ENCODE data around the gene ABCA8.

ABCA8 gene

DNA sequence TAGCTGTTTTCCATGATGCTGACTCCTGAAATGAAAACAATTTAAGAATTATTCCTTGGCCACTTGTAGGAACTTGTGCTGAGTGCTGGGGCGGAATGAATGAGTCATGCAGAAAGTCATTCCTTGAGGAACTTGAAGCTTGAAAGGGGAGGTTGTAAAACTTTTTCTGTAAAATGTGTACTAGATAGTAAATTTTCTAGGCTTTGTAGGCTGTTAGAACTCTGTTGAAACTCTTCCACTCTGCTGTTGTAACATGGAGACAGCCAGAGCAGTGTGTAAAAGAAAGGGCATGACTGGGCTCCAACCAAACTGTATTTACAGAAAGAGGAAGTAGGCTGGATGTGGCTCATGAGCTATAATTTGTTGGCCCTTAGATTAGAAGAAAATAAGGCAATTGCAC lies 46.1 kb downstream of the ABCA8 start:
- no peaks in the 10 kb centered on the region for H3K9me2 ChIP-seq (replicated peaks; ENCODE audit: insufficient read depth, low read length)
- no peak overlapping the region for H2AFZ ChIP-seq (ENCODE audit: low read depth, low read length, severe bottlenecking)
- H3K36me3 ChIP-seq (ENCODE audit: low read length): no peaks in the 10 kb centered on the region
- H3K4me3 ChIP-seq (ENCODE audit: insufficient read depth, low read length, poor library complexity, severe bottlenecking): no peak overlapping the region
- H3K9me3 ChIP-seq (ENCODE audit: insufficient read depth, low read length): no peaks in the 10 kb centered on the region
- H3K79me2 ChIP-seq (ENCODE audit: insufficient read depth, low read length): no peaks in the 10 kb centered on the region
- H4K20me1 ChIP-seq (ENCODE audit: low read depth, low read length): no peaks in the 10 kb centered on the region
- H3K9ac ChIP-seq (ENCODE audit: low read length): no peak overlapping the region
- H3F3A ChIP-seq (ENCODE audit: insufficient read depth): no peaks in the 10 kb centered on the region
- no peaks in the 10 kb centered on the region for H3K27me3 ChIP-seq (ENCODE audit: low read length)
- no peak overlapping the region for H3K27ac ChIP-seq (ENCODE audit: low read depth, low read length)
- no peak overlapping the region for H3K4me2 ChIP-seq (ENCODE audit: low read depth, low read length, poor library complexity, severe bottlenecking)
- no peak for TF ChIP-seq EZH2phosphoT487 (conservative IDR thresholded peaks at IDR 0.05; ENCODE audit: low read length)
- TF ChIP-seq, protein P1, sequence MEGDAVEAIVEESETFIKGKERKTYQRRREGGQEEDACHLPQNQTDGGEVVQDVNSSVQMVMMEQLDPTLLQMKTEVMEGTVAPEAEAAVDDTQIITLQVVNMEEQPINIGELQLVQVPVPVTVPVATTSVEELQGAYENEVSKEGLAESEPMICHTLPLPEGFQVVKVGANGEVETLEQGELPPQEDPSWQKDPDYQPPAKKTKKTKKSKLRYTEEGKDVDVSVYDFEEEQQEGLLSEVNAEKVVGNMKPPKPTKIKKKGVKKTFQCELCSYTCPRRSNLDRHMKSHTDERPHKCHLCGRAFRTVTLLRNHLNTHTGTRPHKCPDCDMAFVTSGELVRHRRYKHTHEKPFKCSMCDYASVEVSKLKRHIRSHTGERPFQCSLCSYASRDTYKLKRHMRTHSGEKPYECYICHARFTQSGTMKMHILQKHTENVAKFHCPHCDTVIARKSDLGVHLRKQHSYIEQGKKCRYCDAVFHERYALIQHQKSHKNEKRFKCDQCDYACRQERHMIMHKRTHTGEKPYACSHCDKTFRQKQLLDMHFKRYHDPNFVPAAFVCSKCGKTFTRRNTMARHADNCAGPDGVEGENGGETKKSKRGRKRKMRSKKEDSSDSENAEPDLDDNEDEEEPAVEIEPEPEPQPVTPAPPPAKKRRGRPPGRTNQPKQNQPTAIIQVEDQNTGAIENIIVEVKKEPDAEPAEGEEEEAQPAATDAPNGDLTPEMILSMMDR (IDR thresholded peaks at IDR 0.05; ENCODE audit: insufficient read depth, low read length, poor library complexity, severe bottlenecking): no peak

- no peaks in the 10 kb centered on the region for H3K27me3 ChIP-seq (ENCODE audit: low read length)
- H3K4me2 ChIP-seq (ENCODE audit: low read depth, low read length, poor library complexity, severe bottlenecking): no peak overlapping the region
- no peak overlapping the region for H3K27ac ChIP-seq (ENCODE audit: low read depth, low read length)
- H3K4me3 ChIP-seq (ENCODE audit: insufficient read depth, low read length, poor library complexity, severe bottlenecking): no peak overlapping the region
- no peaks in the 10 kb centered on the region for H4K20me1 ChIP-seq (ENCODE audit: low read depth, low read length)
- no peaks in the 10 kb centered on the region for H3F3A ChIP-seq (ENCODE audit: insufficient read depth)
- TF ChIP-seq, protein P1 (IDR thresholded peaks at IDR 0.05; ENCODE audit: insufficient read depth, low read length, poor library complexity, severe bottlenecking): no peak
- TF ChIP-seq EZH2phosphoT487 (conservative IDR thresholded peaks at IDR 0.05; ENCODE audit: low read length): no peak
- no peak overlapping the region for H3K9ac ChIP-seq (ENCODE audit: low read length)
- no peaks in the 10 kb centered on the region for H3K36me3 ChIP-seq (ENCODE audit: low read length)
- H3K9me3 ChIP-seq (ENCODE audit: insufficient read depth, low read length): no peaks in the 10 kb centered on the region
- no peak overlapping the region for H2AFZ ChIP-seq (ENCODE audit: low read depth, low read length, severe bottlenecking)
- H3K9me2 ChIP-seq (replicated peaks; ENCODE audit: insufficient read depth, low read length): no peaks in the 10 kb centered on the region
- no peaks in the 10 kb centered on the region for H3K79me2 ChIP-seq (ENCODE audit: insufficient read depth, low read length)
Observed at GRCh38 chr17:68908045-68908444, 47.1 kb downstream of the ABCA8 start.

- H3K9me2 ChIP-seq (replicated peaks; ENCODE audit: insufficient read depth, low read length): no peaks in the 10 kb centered on the region
- H3K9ac ChIP-seq (ENCODE audit: low read length): no peak overlapping the region
- H3K79me2 ChIP-seq (ENCODE audit: insufficient read depth, low read length): no peaks in the 10 kb centered on the region
- H3K9me3 ChIP-seq (ENCODE audit: insufficient read depth, low read length): no peaks in the 10 kb centered on the region
- H3K36me3 ChIP-seq (ENCODE audit: low read length): no peaks in the 10 kb centered on the region
- no peak overlapping the region for H2AFZ ChIP-seq (ENCODE audit: low read depth, low read length, severe bottlenecking)
- no peak overlapping the region for H3K4me2 ChIP-seq (ENCODE audit: low read depth, low read length, poor library complexity, severe bottlenecking)
- no peak for TF ChIP-seq EZH2phosphoT487 (conservative IDR thresholded peaks at IDR 0.05; ENCODE audit: low read length)
- TF ChIP-seq, protein P1 (IDR thresholded peaks at IDR 0.05; ENCODE audit: insufficient read depth, low read length, poor library complexity, severe bottlenecking): peak; percentile 23
- H3K27ac ChIP-seq (ENCODE audit: low read depth, low read length): no peak overlapping the region
- H4K20me1 ChIP-seq (ENCODE audit: low read depth, low read length): no peaks in the 10 kb centered on the region
- no peaks in the 10 kb centered on the region for H3F3A ChIP-seq (ENCODE audit: insufficient read depth)
- H3K4me3 ChIP-seq (ENCODE audit: insufficient read depth, low read length, poor library complexity, severe bottlenecking): no peak overlapping the region
- H3K27me3 ChIP-seq (ENCODE audit: low read length): no peaks in the 10 kb centered on the region
Observed at GRCh38 chr17:68906638-68907037, 48.6 kb downstream of the ABCA8 start.

Measured in SU-DHL-6 (cell line).